BLaER1 (cell line): ENCODE results near the gene CLOCK.

Experiments used
- H3K27ac ChIP-seq: shearing (Covaris generic); formaldehyde crosslinking; 2 replicates; pipeline ENCODE4 v1.8.1; 2022
- H3K27me3 ChIP-seq: shearing (Covaris generic); formaldehyde crosslinking; 2 replicates; pipeline ENCODE4 v1.8.1; 2022
- H3K36me3 ChIP-seq: shearing (Covaris generic); formaldehyde crosslinking; 2 replicates; pipeline ENCODE4 v1.8.1; 2022
- H3K4me1 ChIP-seq: shearing (Covaris generic); formaldehyde crosslinking; 2 replicates; pipeline ENCODE4 v1.8.1; 2022
- H3K4me2 ChIP-seq: shearing (Covaris generic); formaldehyde crosslinking; 2 replicates; pipeline ENCODE4 v1.8.1; 2022
- H3K4me3 ChIP-seq: shearing (Covaris generic); formaldehyde crosslinking; 2 replicates; pipeline ENCODE4 v1.8.1; 2022
- H3K9ac ChIP-seq: shearing (Covaris generic); formaldehyde crosslinking; 2 replicates; pipeline ENCODE4 v1.8.1; 2022
- H3K9me3 ChIP-seq: shearing (Covaris generic); formaldehyde crosslinking; 2 replicates; pipeline ENCODE4 v1.8.1; 2022
- H4K20me1 ChIP-seq: shearing (Covaris generic); formaldehyde crosslinking; 2 replicates; pipeline ENCODE4 v1.8.1; 2022
- Cebpa-rat ChIP-seq: shearing (Covaris generic); IDR thresholded peaks from 2 replicates; pipeline ENCODE4 v1.8.1; 2022

Gene CLOCK

GRCh38 chr4:55437356-55437796, 109.3 kb downstream of the CLOCK start:
- no peak for TF ChIP-seq Cebpa-rat
- no peak overlapping the region for H3K4me2 ChIP-seq
- H3K9me3 ChIP-seq = no peaks in the 10 kb centered on the region
- no peak overlapping the region for H3K9ac ChIP-seq
- H4K20me1 ChIP-seq = peaks cover 25% of the 10 kb centered on the region; the same call in 1 of the 2 replicates
- H3K4me1 ChIP-seq = peaks cover 10% of the 10 kb centered on the region; the same call in 1 of the 2 replicates
- H3K36me3 ChIP-seq = peaks cover 88% of the 10 kb centered on the region
- H3K27me3 ChIP-seq = no peaks in the 10 kb centered on the region
- H3K4me3 ChIP-seq = no peak overlapping the region
- no peak overlapping the region for H3K27ac ChIP-seq

GRCh38 chr4:55435141-55435841, 111.4 kb downstream of the CLOCK start:
- Histone ChIP-seq H3K4me2 (0 out of 2 replicates have a peak overlapping the region, but pooled peaks have one; percentile 9), H4K20me1 (peaks cover 25% of the 10 kb centered on the region; the same call in 1 of the 2 replicates), H3K9ac (no peak overlapping the region), H3K27me3 (no peaks in the 10 kb centered on the region), H3K9me3 (no peaks in the 10 kb centered on the region), H3K36me3 (peaks cover 92% of the 10 kb centered on the region), H3K4me1 (peaks cover 10% of the 10 kb centered on the region; the same call in 1 of the 2 replicates), H3K27ac (no peak overlapping the region), H3K4me3 (no peak overlapping the region)
- TF ChIP-seq Cebpa-rat = no peak

GRCh38 chr4:55431710-55432336, 114.9 kb downstream of the CLOCK start:
- no peak overlapping the region for H3K27ac ChIP-seq
- peaks cover 10% of the 10 kb centered on the region; the same call in 1 of the 2 replicates for H3K4me1 ChIP-seq
- no peak overlapping the region for H3K9ac ChIP-seq
- TF ChIP-seq Cebpa-rat = no peak
- H3K9me3 ChIP-seq = no peaks in the 10 kb centered on the region
- H3K4me2 ChIP-seq = no peak overlapping the region
- H3K27me3 ChIP-seq = no peaks in the 10 kb centered on the region
- no peak overlapping the region for H3K4me3 ChIP-seq
- peaks cover 98% of the 10 kb centered on the region for H3K36me3 ChIP-seq
- peaks cover 32% of the 10 kb centered on the region; the same call in 1 of the 2 replicates for H4K20me1 ChIP-seq

- no peaks in the 10 kb centered on the region for H3K27me3 ChIP-seq
- H3K4me2 ChIP-seq = no peak overlapping the region
- TF ChIP-seq Cebpa-rat = no peak
- H3K36me3 ChIP-seq = peaks cover 99% of the 10 kb centered on the region
- peaks cover 60% of the 10 kb centered on the region for H4K20me1 ChIP-seq
- H3K9me3 ChIP-seq = no peaks in the 10 kb centered on the region
- H3K4me1 ChIP-seq = no peaks in the 10 kb centered on the region
- H3K9ac ChIP-seq = no peak overlapping the region
- no peak overlapping the region for H3K4me3 ChIP-seq
- H3K27ac ChIP-seq = no peak overlapping the region
These were observed 121.9 kb downstream of the CLOCK start for GRCh38 chr4:55424791-55425190.

- Histone ChIP-seq H3K36me3 (peaks cover 93% of the 10 kb centered on the region), H3K9me3 (no peaks in the 10 kb centered on the region), H3K27ac (no peak overlapping the region), H4K20me1 (peaks cover 98% of the 10 kb centered on the region), H3K9ac (no peak overlapping the region), H3K27me3 (no peaks in the 10 kb centered on the region), H3K4me1 (no peaks in the 10 kb centered on the region), H3K4me3 (no peak overlapping the region), H3K4me2 (no peak overlapping the region)
- TF ChIP-seq Cebpa-rat = no peak
These were observed 130.5 kb downstream of the CLOCK start for GRCh38 chr4:55416176-55416575.

- Histone ChIP-seq H3K4me3 (no peak overlapping the region), H3K27me3 (no peaks in the 10 kb centered on the region), H4K20me1 (peaks cover 100% of the 10 kb centered on the region), H3K27ac (no peak overlapping the region), H3K9me3 (no peaks in the 10 kb centered on the region), H3K4me1 (peaks cover 38% of the 10 kb centered on the region), H3K9ac (no peak overlapping the region), H3K36me3 (peaks cover 74% of the 10 kb centered on the region), H3K4me2 (no peak overlapping the region)
- TF ChIP-seq Cebpa-rat = no peak
These were observed 135.1 kb downstream of the CLOCK start for GRCh38 chr4:55411621-55412020.

GRCh38 chr4:55410431-55410830, 136.3 kb downstream of the CLOCK start:
- peaks cover 39% of the 10 kb centered on the region for H3K4me1 ChIP-seq
- H3K9me3 ChIP-seq = no peaks in the 10 kb centered on the region
- H3K27me3 ChIP-seq = no peaks in the 10 kb centered on the region
- no peak overlapping the region for H3K4me3 ChIP-seq
- H3K9ac ChIP-seq = no peak overlapping the region
- no peak overlapping the region for H3K27ac ChIP-seq
- peaks cover 100% of the 10 kb centered on the region for H4K20me1 ChIP-seq
- H3K4me2 ChIP-seq = 0 out of 2 replicates have a peak overlapping the region, but pooled peaks have one; percentile 59
- H3K36me3 ChIP-seq = peaks cover 74% of the 10 kb centered on the region
- TF ChIP-seq Cebpa-rat = no peak

GRCh38 chr4:55409468-55410171, 137.1 kb downstream of the CLOCK start:
- H3K4me2 ChIP-seq = peak overlapping the region; percentile 59
- H3K27me3 ChIP-seq = no peaks in the 10 kb centered on the region
- no peaks in the 10 kb centered on the region for H3K9me3 ChIP-seq
- no peak for TF ChIP-seq Cebpa-rat
- H3K4me1 ChIP-seq = peaks cover 39% of the 10 kb centered on the region
- H3K4me3 ChIP-seq = no peak overlapping the region
- H3K9ac ChIP-seq = no peak overlapping the region; the same call in 1 of the 2 replicates
- peaks cover 100% of the 10 kb centered on the region for H4K20me1 ChIP-seq
- H3K36me3 ChIP-seq = peaks cover 74% of the 10 kb centered on the region
- H3K27ac ChIP-seq = peak overlapping the region; percentile 43; the same call in 1 of the 2 replicates

- TF ChIP-seq Cebpa-rat = no peak
- H3K27ac ChIP-seq = no peak overlapping the region
- peaks cover 72% of the 10 kb centered on the region for H3K36me3 ChIP-seq
- no peaks in the 10 kb centered on the region for H3K9me3 ChIP-seq
- peaks cover 100% of the 10 kb centered on the region for H4K20me1 ChIP-seq
- H3K4me2 ChIP-seq = 0 out of 2 replicates have a peak overlapping the region, but pooled peaks have one; percentile 59
- H3K4me1 ChIP-seq = peaks cover 39% of the 10 kb centered on the region
- no peak overlapping the region for H3K4me3 ChIP-seq
- H3K27me3 ChIP-seq = no peaks in the 10 kb centered on the region
- H3K9ac ChIP-seq = no peak overlapping the region
These were observed 138.9 kb downstream of the CLOCK start for GRCh38 chr4:55407764-55408163.
